Measurements from ENCODE around the gene ACAD10. TPM values are rescaled to one million over a fixed set of nuclear protein-coding genes. Genes with fewer than 3 reads are reported as not detected.
"Not testable (repeated sequence)": the region's sequence is repeated elsewhere in the genome, so short reads cannot be mapped to it uniquely, and the experiment has no call there.

The ACAD10 gene
- total RNA-seq, 1 donor from 2014 or later, result 23.3 TPM

GRCh38 chr12:111759991-111760390, 74.1 kb downstream of the ACAD10 start:
- intact Hi-C loops (cut with DNase I), result no loop called here
- Histone ChIP-seq H3K27ac (no peak overlapping the region), H3K9me3 (no peaks in the 10 kb centered on the region), H3K4me1 (peaks cover 23% of the 10 kb centered on the region), H3K36me3 (no peaks in the 10 kb centered on the region), H3K4me3 (no peak overlapping the region), H3K27me3 (no peaks in the 10 kb centered on the region)
- DNase-seq (no peak), ATAC-seq (no peak)
- no peak for TF ChIP-seq CTCF (IDR thresholded peaks at IDR 0.05)

DNA sequence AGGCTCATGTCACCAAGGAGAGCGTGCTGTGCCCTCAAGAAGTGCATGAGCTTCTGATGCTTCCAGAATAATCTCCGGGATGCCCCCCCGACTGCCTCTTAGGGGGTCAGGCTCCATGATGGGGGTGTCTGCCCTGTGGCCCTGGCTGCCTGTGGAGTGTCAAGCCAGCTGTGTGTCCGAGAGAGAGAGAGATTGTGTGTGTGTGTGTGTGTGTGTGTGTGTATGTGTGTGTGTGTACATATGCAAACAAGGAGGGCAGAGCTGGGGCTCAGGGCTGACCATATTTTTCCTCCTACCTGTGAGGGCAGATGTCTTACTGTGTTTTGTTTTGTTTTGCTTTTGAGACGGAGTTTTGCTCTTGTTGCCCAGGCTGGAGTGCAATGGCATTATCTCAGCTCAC, 75.2 kb downstream of the ACAD10 start:
- Histone ChIP-seq H3K27me3 (no peaks in the 10 kb centered on the region), H3K36me3 (no peaks in the 10 kb centered on the region), H3K9me3 (no peaks in the 10 kb centered on the region), H3K4me3 (no peak overlapping the region), H3K4me1 (peaks cover 33% of the 10 kb centered on the region), H3K27ac (no peak overlapping the region)
- intact Hi-C loops (cut with DNase I), result no loop called here
- TF ChIP-seq CTCF (IDR thresholded peaks at IDR 0.05), result no peak
- DNase-seq (no peak), ATAC-seq (no peak)

GRCh38 chr12:111761706-111762105, 75.9 kb downstream of the ACAD10 start:
- H3K9me3 ChIP-seq, result no peaks in the 10 kb centered on the region
- H3K4me1 ChIP-seq, result peaks cover 34% of the 10 kb centered on the region
- H3K27ac ChIP-seq, result no peak overlapping the region
- no peak for DNase-seq
- H3K4me3 ChIP-seq, result no peak overlapping the region
- no peak for TF ChIP-seq CTCF (IDR thresholded peaks at IDR 0.05)
- no peaks in the 10 kb centered on the region for H3K27me3 ChIP-seq
- H3K36me3 ChIP-seq, result no peaks in the 10 kb centered on the region
- no peak for ATAC-seq
- intact Hi-C loops (cut with DNase I), result no loop called here

DNA sequence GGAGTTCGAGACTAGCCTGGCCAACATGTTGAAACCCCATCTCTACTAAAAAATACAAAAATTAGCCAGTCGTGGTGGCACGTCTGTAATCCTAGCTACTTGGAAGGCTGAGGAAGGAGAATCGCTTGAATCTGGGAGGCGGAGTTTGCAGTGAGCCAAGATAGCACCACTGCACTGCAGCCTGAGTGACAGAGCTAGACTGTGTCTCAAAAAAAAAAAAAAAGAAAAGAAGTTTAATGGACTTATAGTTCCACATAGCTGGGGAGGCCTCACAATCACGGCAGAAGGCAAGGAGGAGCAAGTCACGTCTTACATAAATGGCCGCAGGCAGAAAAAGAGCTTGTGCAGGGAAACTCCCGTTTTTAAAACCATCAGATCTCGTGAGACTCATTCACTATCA, 77.7 kb downstream of the ACAD10 start:
- H3K36me3 ChIP-seq; ATAC-seq; H3K27ac ChIP-seq; DNase-seq; H3K27me3 ChIP-seq; H3K9me3 ChIP-seq; H3K4me3 ChIP-seq; intact Hi-C loops (cut with DNase I): not testable (repeated sequence)
- H3K4me1 ChIP-seq, result peaks cover 24% of the 10 kb centered on the region

- Histone ChIP-seq H3K9me3 (no peaks in the 10 kb centered on the region), H3K36me3 (no peaks in the 10 kb centered on the region), H3K27ac (no peak overlapping the region), H3K4me3 (no peak overlapping the region), H3K4me1 (peaks cover 28% of the 10 kb centered on the region), H3K27me3 (no peaks in the 10 kb centered on the region)
- ATAC-seq, result no peak
- intact Hi-C loops (cut with DNase I), result no loop called here
- no peak for TF ChIP-seq CTCF (IDR thresholded peaks at IDR 0.05)
- no peak for DNase-seq
Measured at GRCh38 chr12:111764120-111764821, 78.4 kb downstream of the ACAD10 start.

DNA sequence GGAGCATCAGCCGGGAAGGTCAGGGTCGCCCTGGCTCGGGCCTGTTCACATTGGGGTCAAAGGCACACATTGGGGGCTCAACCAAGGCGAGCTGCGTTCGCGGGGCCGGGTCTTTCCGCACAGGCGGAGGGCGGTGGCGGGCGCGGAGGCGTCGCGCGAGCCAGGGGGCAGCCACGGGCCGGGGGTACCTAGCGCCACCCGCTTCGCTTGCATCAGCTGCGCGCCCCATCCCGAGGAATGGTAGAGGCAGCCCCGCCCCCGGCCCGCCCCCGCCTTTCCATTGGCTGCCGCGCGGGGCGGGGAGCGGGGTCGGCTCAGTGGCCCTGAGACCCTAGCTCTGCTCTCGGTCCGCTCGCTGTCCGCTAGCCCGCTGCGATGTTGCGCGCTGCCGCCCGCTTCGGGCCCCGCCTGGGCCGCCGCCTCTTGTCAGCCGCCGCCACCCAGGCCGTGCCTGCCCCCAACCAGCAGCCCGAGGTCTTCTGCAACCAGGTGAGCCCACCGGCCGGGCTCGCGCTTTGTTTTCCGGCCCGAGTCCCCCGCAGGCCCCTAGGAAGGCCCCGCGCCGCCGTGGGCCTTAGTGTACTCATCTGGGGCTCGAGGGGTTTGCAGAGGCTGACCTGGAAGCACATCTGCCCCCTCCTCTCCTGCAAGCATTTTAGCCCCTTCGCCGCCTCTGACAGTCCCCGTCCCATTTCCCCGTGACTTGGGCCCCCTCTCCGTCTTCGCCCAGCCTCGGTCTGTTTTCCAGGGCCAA, 80.9 kb downstream of the ACAD10 start, which contains the start of gene ALDH2:
ALDH2 (plus strand) TSS at position 326 of the 754 bp plus-strand sequence; CDS start at position 376, 50 bp downstream.
- H3K27me3 ChIP-seq, result no peaks in the 10 kb centered on the region
- no peaks in the 10 kb centered on the region for H3K36me3 ChIP-seq
- no peaks in the 10 kb centered on the region for H3K9me3 ChIP-seq
- H3K27ac ChIP-seq, result peak within 1 kb of the TSS; percentile 94
- no peak for TF ChIP-seq CTCF (IDR thresholded peaks at IDR 0.05)
- peak; percentile 98 for ATAC-seq
- DNase-seq, result peak; percentile 92
- peak within 1 kb of the TSS; percentile 79 for H3K4me3 ChIP-seq
- H3K4me1 ChIP-seq, result peaks cover 50% of the 10 kb centered on the region
- intact Hi-C loops (cut with DNase I), result no loop called here

All from upper lobe of right lung (tissue), 1 donor.